ENCODE data around the gene GNG13.

GNG13 gene

DNA sequence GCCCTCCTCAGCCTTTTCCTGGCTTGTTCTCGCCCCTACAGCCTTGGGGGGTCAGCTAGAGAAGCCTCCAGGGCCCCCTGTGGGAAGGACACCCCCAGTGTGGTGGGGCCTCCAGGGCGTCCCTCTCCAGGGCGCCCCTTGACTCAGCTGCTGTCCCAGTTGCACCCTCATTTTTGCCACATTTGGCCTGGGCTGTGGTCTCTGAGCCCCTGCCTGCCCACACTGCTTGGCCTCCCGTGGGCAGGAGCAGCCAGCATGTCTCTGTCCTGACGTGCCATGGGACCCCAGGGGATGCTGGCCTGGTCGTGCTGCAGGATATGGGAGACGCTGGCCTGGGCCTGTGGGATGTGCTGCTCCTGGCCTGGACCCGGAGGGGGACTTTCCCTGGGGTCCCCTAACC, 7.1 kb downstream of the GNG13 start:
- no peak for DNase-seq (ENCODE audit: low spot score)

DNA sequence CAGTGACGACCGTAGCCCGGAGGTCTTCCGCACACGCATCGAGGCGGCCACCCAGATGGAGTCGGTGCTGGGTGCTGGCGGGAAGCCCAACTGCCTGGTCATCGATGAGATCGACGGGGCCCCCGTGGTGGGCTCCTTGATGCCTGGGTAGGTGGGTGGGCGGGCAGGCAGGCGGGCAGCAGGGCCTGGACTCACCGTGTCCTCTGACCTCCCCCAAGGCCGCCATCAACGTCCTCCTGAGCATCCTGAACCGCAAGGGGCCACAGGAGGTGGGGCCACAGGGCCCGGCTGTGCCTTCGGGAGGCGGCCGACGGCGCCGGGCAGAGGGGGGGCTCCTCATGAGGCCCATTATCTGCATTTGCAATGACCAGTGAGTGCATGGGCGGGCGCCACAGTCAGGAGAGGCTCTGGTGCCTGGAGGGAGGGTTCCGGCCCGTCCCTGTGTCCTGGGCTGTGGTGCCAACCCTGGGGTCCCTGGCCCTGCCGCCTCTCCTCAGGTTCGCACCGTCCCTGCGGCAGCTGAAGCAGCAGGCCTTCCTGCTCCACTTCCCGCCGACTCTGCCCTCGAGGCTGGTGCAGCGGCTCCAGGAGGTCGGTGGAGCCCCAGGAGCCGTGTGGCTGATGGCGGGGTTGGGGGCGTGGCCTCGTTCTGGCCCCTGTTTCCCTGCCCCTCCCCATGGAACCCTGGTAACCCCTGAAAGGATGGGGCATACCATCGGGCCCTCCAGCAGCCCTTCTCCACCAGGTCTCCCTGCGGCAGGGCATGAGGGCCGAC, 8.1 kb downstream of the GNG13 start:
- no peak for DNase-seq (ENCODE audit: low spot score)

GRCh38 chr16:791131-791530, 9.4 kb downstream of the GNG13 start:
- DNase-seq (ENCODE audit: low spot score), result no peak

- DNase-seq (ENCODE audit: low spot score), result no peak
Observed at GRCh38 chr16:790086-790485, 10.4 kb downstream of the GNG13 start.

- DNase-seq (ENCODE audit: low spot score), result no peak
Observed at GRCh38 chr16:789191-789850, 11.2 kb downstream of the GNG13 start.

DNA sequence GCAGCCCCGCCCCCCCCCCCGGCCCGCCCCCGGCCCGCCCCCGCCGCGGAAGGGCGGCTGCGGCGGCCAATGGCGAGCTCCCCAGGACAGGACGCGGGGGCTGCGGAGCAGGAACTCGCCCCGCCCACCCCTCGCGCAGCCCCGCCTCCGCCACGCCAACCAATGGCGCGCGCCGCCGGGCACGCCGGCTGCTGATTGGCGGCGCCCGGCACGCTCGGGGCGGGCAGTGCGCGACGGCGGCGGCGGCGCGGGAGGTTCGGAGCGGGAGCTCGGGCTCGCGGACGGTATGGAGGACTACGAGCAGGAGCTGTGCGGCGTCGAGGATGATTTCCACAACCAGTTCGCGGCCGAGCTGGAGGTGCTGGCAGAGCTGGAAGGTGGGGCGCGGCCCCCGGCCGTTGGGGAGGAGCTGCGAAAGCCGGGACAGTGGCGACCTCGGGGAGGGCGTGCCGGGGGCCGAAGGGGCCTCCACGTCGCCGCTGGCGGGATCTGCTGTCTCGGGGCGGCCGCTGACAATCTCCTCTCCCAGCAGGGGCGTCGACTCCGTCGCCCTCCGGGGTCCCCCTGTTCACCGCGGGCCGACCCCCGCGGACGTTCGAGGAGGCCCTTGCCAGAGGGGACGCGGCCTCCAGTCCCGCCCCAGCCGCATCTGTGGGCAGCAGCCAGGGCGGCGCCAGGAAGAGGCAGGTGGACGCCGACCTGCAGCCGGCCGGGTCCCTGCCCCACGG, 12.0 kb downstream of the GNG13 start, which contains the start of gene CHTF18:
TSS of gene CHTF18 (plus strand) at position 222 of the 728 bp plus-strand sequence. CDS start at position 287, 65 bp downstream.
- DNase-seq (ENCODE audit: low spot score), result peak; percentile 96

DNA sequence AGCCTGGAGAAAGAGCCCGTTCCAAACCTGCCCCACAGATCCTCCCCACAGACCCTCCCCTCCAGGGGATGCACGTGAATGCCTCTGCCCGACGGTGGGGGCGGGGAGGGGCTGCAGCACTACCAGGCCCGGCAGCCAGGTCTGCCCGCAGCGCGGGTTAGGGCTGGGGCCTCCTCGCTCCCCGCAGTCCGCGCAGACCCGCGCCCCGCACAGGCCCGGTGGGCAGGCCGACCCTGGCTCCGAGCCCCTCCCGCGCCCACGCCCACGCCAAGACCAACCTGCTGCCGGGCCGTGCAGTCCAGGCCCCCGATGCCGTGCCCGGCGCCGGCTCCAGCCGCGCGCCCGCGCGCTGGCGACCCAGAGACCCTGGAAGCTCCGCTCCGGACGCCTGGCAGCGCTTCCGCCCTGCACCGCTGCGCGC, 12.5 kb downstream of the GNG13 start, which contains the start of gene RPUSD1:
TSS of gene RPUSD1 (minus strand) at position 404 of the 421 bp plus-strand sequence. CDS start 644 bp downstream, outside the sequence.
- DNase-seq (ENCODE audit: low spot score), result no peak

- DNase-seq (ENCODE audit: low spot score), result no peak
Observed at GRCh38 chr16:787321-787966, 13.1 kb downstream of the GNG13 start.

DNA sequence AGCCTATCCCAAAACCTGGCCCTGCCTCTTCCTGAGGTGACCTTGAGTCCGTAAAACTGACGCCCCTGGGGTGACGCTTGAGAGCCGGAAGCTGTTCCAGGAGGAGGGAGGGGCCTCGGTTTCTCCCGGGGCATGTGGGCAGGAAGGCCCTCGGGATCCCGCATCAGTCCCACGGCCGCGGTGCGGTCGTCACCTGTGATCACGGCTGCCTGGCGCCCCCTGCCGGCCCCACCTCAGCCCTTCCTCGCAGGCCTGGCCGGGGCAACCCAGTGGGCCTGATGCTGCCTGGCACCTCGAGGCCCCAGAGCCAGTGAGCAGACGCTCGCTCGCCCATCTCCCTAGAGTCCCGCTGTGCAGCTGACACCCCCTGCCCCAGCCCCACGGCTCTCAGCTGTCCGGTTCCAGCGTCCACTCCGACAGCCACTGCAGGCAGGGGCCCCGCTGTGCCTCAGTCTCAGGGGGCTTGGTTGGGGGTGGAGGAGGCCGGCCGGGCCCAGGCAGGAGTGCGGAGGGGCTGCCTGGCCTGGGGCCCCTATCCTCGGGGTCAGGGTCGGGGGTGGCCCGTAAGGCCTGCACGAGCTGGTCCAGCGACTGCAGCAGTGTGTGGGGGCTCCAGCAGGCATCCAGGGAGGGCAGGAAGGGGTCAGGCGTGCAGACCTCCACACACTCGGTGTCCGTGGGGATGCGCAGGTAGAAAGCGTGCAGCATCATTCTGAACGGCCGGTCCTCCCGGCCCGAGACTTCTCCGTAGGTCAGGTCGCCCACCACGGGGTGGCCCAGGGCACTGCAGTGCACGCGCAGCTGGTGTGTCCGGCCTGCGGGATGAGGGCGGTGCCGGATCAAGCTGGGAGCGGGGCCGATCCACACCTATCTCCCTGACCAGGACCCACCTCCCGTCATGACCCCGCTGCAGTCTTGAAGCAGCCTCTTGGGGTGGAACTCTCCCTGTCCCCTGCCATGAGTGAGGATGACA, 14.7 kb downstream of the GNG13 start:
- peak; percentile 77 for DNase-seq (ENCODE audit: low spot score)

- no peak for DNase-seq (ENCODE audit: low spot score)
Observed at GRCh38 chr16:784431-784830, 16.1 kb downstream of the GNG13 start.

DNA sequence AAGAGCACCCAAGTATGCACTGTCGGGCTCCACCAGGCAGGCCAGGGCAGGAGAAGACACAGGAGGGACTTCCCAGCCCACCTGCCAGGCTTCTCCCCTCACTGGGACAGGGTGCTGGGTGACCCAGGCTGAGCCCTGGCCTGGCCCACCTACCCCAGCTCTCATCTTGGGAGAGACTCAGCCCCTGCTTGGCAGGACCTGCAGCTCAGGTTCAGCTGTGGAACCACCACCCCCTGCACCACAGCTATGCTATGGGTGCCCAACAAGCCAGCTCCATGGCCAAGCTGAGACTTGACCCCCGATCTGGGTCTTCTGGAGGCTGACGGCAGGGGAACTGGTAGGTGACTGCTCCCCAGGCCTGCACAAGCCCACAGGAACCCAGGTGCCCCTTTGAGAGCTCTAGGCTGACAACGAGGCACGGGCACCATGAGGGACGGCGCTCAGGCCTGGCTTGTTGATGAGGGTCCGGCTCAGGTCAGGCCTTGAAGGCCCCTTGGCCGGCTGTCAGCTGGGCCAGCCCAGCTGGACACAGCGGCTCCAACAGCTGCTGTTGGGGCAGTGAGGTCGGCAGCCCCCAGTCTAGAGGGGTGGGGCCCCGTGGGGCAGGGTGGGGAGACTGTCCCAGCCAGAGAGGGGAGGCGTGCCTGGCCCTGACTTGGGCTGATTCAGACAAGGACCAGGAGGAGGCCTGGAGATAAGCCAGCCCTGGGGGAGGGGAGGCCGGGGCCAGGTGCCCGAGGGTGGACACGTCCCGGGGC, 17.0 kb downstream of the GNG13 start:
- no peak for DNase-seq (ENCODE audit: low spot score)

DNA sequence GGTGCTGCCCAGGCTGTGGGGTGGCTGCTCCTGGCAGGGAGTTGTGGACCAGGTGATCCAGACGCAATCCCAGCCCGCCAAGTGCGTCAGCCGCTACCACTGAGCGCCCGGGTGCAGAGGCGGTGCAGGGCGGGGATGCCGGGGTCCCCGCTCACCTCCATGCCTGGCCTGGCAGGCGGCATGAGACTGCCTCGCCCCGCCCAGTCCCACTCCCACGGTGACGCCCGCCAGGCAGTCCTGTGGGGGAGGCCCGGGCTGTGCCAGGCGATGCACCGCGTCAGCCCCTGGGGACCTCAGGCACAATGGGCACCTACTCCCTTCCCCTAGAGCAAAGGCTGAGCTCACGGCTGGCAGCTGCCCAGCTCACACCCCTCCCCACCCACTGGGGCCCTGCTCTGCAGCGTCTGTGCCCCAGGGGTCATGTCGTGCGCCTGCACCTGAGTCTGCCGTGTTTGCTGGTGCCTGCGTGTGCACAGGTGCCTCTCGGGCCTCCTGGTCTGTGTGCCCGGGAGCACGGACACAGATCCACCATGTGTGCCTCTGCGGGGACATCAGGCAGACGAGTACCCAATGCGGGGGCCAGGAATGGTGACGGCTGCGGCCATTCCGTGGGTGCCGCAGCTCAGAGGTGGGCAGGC, 17.6 kb downstream of the GNG13 start:
- DNase-seq (ENCODE audit: low spot score), result no peak

GRCh38 chr16:782258-782657, 18.3 kb downstream of the GNG13 start:
- no peak for DNase-seq (ENCODE audit: low spot score)

GRCh38 chr16:781346-782010, 19.1 kb downstream of the GNG13 start:
- DNase-seq (ENCODE audit: low spot score), result no peak

DNA sequence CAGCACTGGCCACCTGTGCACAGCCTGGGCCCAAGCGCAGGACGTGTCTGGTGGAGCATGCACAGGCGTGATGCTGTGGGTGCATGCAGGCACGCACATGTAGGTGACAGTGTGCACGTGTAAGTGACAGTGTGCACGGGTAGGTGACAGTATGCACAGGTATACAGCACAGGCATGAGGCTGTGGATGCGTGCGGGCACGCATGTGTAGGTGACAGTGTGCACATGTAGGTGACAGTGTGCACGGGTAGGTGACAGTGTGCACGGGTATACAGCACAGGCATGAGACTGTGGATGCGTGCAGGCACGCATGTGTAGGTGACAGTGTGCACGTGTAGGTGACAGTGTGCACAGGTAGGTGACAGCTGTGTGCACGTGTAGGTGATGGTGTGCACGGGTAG, 20.2 kb downstream of the GNG13 start:
- DNase-seq (ENCODE audit: low spot score), result no peak

- DNase-seq (ENCODE audit: low spot score), result no peak
Observed at GRCh38 chr16:779561-779960, 21.0 kb downstream of the GNG13 start.

- no peak for DNase-seq (ENCODE audit: low spot score)
Observed at GRCh38 chr16:778909-779527, 21.5 kb downstream of the GNG13 start.

- no peak for DNase-seq (ENCODE audit: low spot score)
Observed at GRCh38 chr16:778447-778846, 22.1 kb downstream of the GNG13 start.

DNA sequence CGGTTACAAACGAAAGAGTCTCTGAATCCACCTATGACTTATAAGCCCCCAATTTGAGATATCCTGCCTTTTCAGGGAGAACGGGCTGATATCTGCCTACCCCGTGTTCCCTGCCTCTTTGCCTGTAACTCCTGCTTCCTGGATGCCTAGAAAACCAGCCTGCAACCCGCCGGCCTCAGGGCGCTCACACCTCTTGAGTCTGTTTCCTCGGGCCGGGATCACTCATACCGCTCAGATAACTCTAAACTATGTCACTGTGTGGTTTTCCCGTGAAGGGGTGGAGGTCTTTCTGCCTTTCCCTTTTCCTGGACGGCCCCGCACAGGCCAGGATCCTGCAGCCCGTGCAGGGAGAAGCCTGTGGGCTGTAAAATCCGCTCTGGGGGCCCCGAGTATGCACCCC, 22.7 kb downstream of the GNG13 start:
- DNase-seq (ENCODE audit: low spot score), result no peak
